ENCODE measurements around the gene COMMD8.

COMMD8 gene

DNA sequence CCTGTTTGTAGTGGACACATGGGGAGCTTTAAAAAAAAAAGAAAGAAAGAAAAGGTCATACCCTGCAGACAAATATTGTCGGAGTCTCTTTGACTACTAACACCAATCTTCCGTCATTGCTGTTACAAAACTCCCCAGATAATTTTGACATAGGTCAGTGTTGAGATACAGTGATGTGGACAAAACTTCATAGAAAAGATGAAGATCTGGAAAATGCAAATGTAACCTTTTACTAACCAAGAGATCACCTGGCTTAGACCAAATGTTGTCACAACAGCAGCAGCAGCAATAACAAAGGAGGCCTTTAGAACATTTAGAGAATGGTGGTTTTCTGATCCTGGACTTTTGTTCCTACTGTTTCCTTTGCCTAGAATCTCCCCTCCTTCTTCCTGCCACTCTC, 8.1 kb upstream of the COMMD8 start:
- no peaks in the 10 kb centered on the region for H3K36me3 ChIP-seq (ENCODE audit: control insufficient read depth in 1 of 2, insufficient read depth in 2 of 2, low read length in 2 of 2)
- no peaks in the 10 kb centered on the region for H3K9me3 ChIP-seq (ENCODE audit: control insufficient read depth in 1 of 2, low read length in 2 of 2)
- H3K27ac ChIP-seq (ENCODE audit: low read length) = no peak overlapping the region
- H3K27me3 ChIP-seq (ENCODE audit: low read depth, low read length) = no peaks in the 10 kb centered on the region
- H3K4me3 ChIP-seq (ENCODE audit: low read depth in 1 of 2, low read length in 2 of 2) = no peak overlapping the region
- no peaks in the 10 kb centered on the region for H3K4me1 ChIP-seq (ENCODE audit: control insufficient read depth in 1 of 2, insufficient read depth in 2 of 2, low read length in 2 of 2)

DNA sequence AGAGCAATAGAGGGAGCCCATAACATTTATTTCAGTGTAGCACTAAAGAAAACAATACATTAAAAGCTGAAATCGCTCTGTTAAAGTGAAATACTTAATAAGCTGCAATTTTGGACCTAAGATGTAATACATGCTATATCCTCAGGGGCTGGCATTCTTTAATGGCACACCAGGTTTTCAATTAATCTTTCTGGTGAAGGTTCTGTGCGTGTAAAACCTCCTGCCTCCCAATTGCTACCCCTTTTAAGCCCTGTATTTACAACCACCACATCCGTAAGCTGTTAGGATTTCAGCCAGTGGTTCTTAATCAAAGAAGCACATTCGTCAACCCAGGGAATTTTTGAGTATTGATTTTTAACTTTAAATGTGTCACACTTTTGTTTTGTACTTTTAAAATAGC, 7.6 kb upstream of the COMMD8 start:
- Histone ChIP-seq H3K36me3 (ENCODE audit: control insufficient read depth in 1 of 2, insufficient read depth in 2 of 2, low read length in 2 of 2) (no peaks in the 10 kb centered on the region), H3K4me1 (ENCODE audit: control insufficient read depth in 1 of 2, insufficient read depth in 2 of 2, low read length in 2 of 2) (no peaks in the 10 kb centered on the region), H3K9me3 (ENCODE audit: control insufficient read depth in 1 of 2, low read length in 2 of 2) (no peaks in the 10 kb centered on the region), H3K27ac (ENCODE audit: low read length) (no peak overlapping the region), H3K27me3 (ENCODE audit: low read depth, low read length) (no peaks in the 10 kb centered on the region), H3K4me3 (ENCODE audit: low read depth in 1 of 2, low read length in 2 of 2) (no peak overlapping the region)

DNA sequence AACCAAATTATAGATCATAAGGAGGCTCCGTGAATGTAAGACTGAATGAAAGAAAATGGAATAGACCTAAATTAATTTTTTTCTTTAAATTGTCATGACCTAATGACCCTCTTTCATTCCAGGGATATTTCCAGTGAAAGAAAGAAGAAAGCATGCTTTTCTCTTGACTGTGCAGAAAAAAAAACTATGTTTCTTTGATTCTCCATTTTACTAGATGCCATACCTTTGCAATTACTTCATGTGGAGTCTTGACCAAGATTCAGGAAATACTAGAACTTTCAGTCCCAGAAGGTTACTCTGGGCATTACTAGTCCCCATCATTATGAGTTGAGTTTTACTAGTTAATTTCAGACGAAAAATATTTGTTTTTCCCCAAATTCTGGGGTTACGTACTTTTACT, 6.4 kb upstream of the COMMD8 start:
- H3K36me3 ChIP-seq (ENCODE audit: control insufficient read depth in 1 of 2, insufficient read depth in 2 of 2, low read length in 2 of 2) = no peaks in the 10 kb centered on the region
- no peaks in the 10 kb centered on the region for H3K9me3 ChIP-seq (ENCODE audit: control insufficient read depth in 1 of 2, low read length in 2 of 2)
- H3K27me3 ChIP-seq (ENCODE audit: low read depth, low read length) = no peaks in the 10 kb centered on the region
- no peaks in the 10 kb centered on the region for H3K4me1 ChIP-seq (ENCODE audit: control insufficient read depth in 1 of 2, insufficient read depth in 2 of 2, low read length in 2 of 2)
- H3K27ac ChIP-seq (ENCODE audit: low read length) = no peak overlapping the region
- no peak overlapping the region for H3K4me3 ChIP-seq (ENCODE audit: low read depth in 1 of 2, low read length in 2 of 2)

DNA sequence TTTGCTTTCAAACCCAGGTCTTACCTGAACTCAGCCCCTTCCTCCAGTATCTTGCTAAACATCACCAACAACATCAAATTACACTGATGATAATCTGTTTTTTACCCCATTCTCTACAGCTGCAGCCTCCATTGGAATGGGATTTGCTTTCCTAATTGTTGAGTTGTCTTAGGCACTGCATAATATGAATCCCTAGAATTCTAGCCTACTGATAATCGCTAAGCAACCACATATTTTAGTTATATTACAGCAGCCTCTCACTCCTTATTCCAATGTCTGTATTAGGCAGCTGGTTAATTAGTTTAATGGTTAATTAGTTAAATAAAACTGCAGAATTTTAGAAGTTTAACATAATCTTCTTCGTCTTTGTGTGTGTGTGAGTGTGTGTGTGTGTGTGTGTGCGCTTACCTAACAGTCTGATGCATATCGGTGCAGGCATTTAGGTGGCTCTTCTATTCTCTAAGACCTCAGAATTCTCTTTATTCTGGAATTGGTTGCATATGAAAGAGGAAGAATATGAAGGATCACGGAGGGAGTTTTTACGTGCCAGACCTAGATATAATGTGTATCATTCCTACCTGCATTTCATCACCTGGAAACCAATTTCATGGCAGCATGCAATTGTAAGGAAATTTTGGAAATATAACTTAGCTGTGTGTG, 5.3 kb upstream of the COMMD8 start:
- Histone ChIP-seq H3K36me3 (ENCODE audit: control insufficient read depth in 1 of 2, insufficient read depth in 2 of 2, low read length in 2 of 2) (no peaks in the 10 kb centered on the region), H3K27ac (ENCODE audit: low read length) (no peak overlapping the region), H3K4me1 (ENCODE audit: control insufficient read depth in 1 of 2, insufficient read depth in 2 of 2, low read length in 2 of 2) (peaks cover 0 to 3% of the 10 kb centered on the region in 2 donors), H3K4me3 (ENCODE audit: low read depth in 1 of 2, low read length in 2 of 2) (no peak overlapping the region), H3K27me3 (ENCODE audit: low read depth, low read length) (no peaks in the 10 kb centered on the region), H3K9me3 (ENCODE audit: control insufficient read depth in 1 of 2, low read length in 2 of 2) (no peaks in the 10 kb centered on the region)

DNA sequence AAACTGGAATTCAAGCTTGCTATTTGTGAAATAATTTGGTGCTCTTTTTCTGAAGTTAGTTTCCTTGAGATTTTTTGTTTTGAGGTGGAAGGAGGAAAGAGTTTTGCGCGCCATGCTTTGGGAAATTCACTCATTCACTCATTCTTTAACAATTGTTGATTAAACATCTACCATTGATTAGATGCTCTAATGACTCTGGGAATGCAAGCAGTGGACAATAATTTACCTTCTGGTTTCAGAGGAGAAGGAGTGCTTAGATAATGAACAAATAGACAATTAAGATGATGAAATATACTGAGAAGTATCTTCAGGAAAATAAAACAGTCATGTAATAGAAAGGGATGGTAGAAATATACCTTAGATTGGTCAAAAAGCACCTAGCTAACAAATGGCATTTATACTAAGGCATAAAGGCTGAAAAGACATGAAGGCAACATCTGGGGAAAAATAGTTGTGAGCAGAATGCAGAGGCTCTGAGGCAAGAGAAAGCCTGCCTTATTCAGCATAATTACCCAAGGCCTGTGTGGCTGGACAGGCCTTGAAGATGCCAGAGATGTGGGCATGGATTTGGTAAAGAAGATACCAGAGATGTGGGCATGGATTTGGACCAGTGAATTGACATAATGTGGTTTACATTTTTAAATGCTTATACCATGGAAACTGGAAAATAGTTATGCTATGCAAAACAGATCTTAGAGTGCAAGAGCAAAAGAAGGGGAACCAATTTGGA, 2.7 kb upstream of the COMMD8 start:
- Histone ChIP-seq H3K27ac (ENCODE audit: low read length) (no peak overlapping the region), H3K4me3 (ENCODE audit: low read depth in 1 of 2, low read length in 2 of 2) (no peak overlapping the region), H3K4me1 (ENCODE audit: control insufficient read depth in 1 of 2, insufficient read depth in 2 of 2, low read length in 2 of 2) (peaks cover 6 to 11% of the 10 kb centered on the region in 2 donors), H3K36me3 (ENCODE audit: control insufficient read depth in 1 of 2, insufficient read depth in 2 of 2, low read length in 2 of 2) (no peaks in the 10 kb centered on the region), H3K27me3 (ENCODE audit: low read depth, low read length) (no peaks in the 10 kb centered on the region), H3K9me3 (ENCODE audit: control insufficient read depth in 1 of 2, low read length in 2 of 2) (no peaks in the 10 kb centered on the region)

DNA sequence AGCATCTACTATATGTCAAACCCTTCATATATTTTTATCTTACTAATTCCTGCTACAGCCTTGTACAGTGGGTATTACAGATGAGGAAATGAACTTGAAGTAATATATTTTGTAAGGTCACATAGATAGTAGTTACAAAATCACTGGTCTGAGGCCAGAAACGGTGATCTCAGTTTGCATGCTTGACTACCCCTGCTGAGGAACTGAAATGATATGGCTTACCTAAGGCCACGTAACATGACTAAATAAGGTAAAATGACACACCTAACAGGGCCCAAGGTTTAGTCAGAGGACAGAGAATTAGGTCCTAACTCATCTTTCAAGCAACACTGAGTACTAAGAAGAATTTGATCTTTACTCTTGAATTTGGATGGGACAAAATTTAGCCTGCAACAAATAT, 1.5 kb upstream of the COMMD8 start:
- Histone ChIP-seq H3K27ac (ENCODE audit: low read length) (no peak overlapping the region), H3K36me3 (ENCODE audit: control insufficient read depth in 1 of 2, insufficient read depth in 2 of 2, low read length in 2 of 2) (no peaks in the 10 kb centered on the region), H3K9me3 (ENCODE audit: control insufficient read depth in 1 of 2, low read length in 2 of 2) (no peaks in the 10 kb centered on the region), H3K27me3 (ENCODE audit: low read depth, low read length) (no peaks in the 10 kb centered on the region), H3K4me1 (ENCODE audit: control insufficient read depth in 1 of 2, insufficient read depth in 2 of 2, low read length in 2 of 2) (peaks cover 6 to 11% of the 10 kb centered on the region in 2 donors), H3K4me3 (ENCODE audit: low read depth in 1 of 2, low read length in 2 of 2) (no peak overlapping the region)

DNA sequence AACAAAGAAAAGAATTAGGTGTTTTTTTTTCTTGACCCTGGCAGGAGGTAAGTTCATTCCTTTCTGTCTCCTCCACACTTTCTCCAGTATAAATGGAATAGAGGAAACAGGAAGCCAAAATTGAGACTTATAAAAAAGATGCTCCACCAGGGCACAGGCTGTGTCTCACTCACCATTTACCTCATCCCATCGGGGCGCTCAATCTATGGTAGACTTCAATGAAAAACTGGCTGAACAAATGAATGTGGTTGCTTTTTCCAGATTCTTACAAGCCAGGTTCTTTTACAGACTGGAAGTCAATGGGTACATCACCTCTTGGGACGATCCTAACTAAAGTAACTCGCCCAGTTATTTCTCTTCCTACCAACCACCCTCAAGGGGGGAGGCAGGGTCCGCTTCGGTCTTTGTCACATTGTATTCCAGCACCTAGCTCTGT, 685 bp downstream of the COMMD8 start:
- Histone ChIP-seq H3K27me3 (ENCODE audit: low read depth, low read length) (no peaks in the 10 kb centered on the region), H3K36me3 (ENCODE audit: control insufficient read depth in 1 of 2, insufficient read depth in 2 of 2, low read length in 2 of 2) (peaks cover 0 to 8% of the 10 kb centered on the region in 2 donors), H3K9me3 (ENCODE audit: control insufficient read depth in 1 of 2, low read length in 2 of 2) (no peaks in the 10 kb centered on the region), H3K27ac (ENCODE audit: low read length) (peak overlapping the region; percentile 79), H3K4me3 (ENCODE audit: low read depth in 1 of 2, low read length in 2 of 2) (peak overlapping the region; percentile 90 to 93), H3K4me1 (ENCODE audit: control insufficient read depth in 1 of 2, insufficient read depth in 2 of 2, low read length in 2 of 2) (peaks cover 6 to 11% of the 10 kb centered on the region in 2 donors)

DNA sequence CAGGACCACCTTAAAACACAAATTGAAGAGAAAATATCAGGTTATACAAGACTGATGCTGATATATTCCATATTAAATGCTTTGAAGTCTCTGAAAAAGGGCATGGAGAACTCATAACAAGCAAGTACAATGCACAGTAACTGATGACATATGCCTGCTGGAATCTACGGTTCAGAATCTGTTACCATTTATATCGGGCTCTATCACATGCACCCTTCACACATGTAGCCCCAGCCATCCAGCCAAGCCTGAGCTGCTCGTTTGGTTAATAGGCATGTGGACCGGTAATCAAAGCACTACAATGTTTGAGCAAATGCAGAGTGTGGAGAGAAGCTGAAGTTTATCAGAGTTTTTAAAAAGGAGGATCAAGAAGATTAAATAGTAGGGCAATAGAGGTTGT, 11.8 kb downstream of the COMMD8 start:
- H3K27ac ChIP-seq (ENCODE audit: low read length) = no peak overlapping the region
- peaks cover 9 to 21% of the 10 kb centered on the region in 2 donors for H3K36me3 ChIP-seq (ENCODE audit: control insufficient read depth in 1 of 2, insufficient read depth in 2 of 2, low read length in 2 of 2)
- no peaks in the 10 kb centered on the region for H3K27me3 ChIP-seq (ENCODE audit: low read depth, low read length)
- no peaks in the 10 kb centered on the region for H3K4me1 ChIP-seq (ENCODE audit: control insufficient read depth in 1 of 2, insufficient read depth in 2 of 2, low read length in 2 of 2)
- H3K9me3 ChIP-seq (ENCODE audit: control insufficient read depth in 1 of 2, low read length in 2 of 2) = no peaks in the 10 kb centered on the region
- no peak overlapping the region for H3K4me3 ChIP-seq (ENCODE audit: low read depth in 1 of 2, low read length in 2 of 2)

DNA sequence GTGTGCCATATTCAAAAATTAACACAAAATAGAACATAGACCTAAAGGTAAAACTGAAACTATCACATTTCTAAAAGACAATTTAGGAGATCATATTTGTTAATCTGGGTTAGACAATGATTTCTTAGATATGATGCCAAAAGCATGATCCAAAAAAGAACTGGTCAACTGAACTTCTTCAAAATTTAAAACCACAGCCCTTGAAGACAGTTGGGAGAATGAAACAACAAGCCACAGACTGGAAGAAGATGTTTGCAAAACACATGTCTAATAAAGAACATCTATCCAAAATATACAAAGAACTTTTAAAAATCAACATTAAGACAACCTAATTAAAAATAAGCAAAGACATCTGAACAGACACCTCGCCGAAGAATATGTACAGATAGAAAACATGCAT, 19.5 kb downstream of the COMMD8 start:
- Histone ChIP-seq H3K9me3 (ENCODE audit: control insufficient read depth in 1 of 2, low read length in 2 of 2) (no peaks in the 10 kb centered on the region), H3K27ac (ENCODE audit: low read length) (no peak overlapping the region), H3K27me3 (ENCODE audit: low read depth, low read length) (no peaks in the 10 kb centered on the region), H3K36me3 (ENCODE audit: control insufficient read depth in 1 of 2, insufficient read depth in 2 of 2, low read length in 2 of 2) (no peaks in the 10 kb centered on the region), H3K4me1 (ENCODE audit: control insufficient read depth in 1 of 2, insufficient read depth in 2 of 2, low read length in 2 of 2) (no peaks in the 10 kb centered on the region), H3K4me3 (ENCODE audit: low read depth in 1 of 2, low read length in 2 of 2) (no peak overlapping the region)

DNA sequence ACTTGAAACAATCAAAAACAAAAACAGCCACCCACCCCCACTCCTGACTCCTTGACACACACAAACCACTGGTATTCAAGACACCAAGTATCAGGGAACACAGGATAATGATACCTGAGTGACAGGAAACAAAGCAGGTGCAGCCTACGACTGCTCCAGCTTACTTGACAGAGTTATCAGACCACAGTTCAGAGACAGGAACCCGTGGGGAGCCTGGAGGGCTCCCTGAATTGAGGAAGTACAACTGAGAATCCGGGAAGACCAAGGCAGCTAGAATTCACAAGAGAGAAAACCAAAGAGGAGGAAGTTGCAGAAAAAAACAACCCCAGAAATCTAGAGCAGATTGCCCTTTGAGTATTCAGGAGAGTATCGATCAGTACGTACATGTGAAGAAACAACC, 20.5 kb downstream of the COMMD8 start:
- Histone ChIP-seq H3K27ac (ENCODE audit: low read length) (no peak overlapping the region), H3K36me3 (ENCODE audit: control insufficient read depth in 1 of 2, insufficient read depth in 2 of 2, low read length in 2 of 2) (no peaks in the 10 kb centered on the region), H3K4me3 (ENCODE audit: low read depth in 1 of 2, low read length in 2 of 2) (no peak overlapping the region), H3K9me3 (ENCODE audit: control insufficient read depth in 1 of 2, low read length in 2 of 2) (no peaks in the 10 kb centered on the region), H3K4me1 (ENCODE audit: control insufficient read depth in 1 of 2, insufficient read depth in 2 of 2, low read length in 2 of 2) (no peaks in the 10 kb centered on the region), H3K27me3 (ENCODE audit: low read depth, low read length) (no peaks in the 10 kb centered on the region)

DNA sequence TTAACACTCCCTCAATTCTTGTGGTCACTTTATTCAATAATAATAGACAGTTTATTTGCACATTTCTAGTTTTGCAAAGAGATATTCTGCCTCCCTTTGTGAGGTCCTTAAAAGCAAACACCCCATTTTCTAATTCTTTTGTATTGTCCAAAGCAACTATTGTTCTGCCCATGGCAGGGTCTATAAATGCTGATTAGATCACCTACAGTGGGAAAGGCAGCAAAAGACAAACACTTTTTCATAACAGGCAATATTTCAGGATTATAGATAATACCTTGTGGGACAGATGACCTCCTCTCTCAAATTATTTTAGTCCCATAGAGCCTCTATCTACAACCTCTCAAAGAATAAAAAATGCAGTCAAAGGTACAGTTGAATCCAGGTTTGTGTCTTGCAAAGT, 28.6 kb downstream of the COMMD8 start:
- no peak overlapping the region for H3K4me3 ChIP-seq (ENCODE audit: low read depth in 1 of 2, low read length in 2 of 2)
- no peaks in the 10 kb centered on the region for H3K27me3 ChIP-seq (ENCODE audit: low read depth, low read length)
- no peaks in the 10 kb centered on the region for H3K4me1 ChIP-seq (ENCODE audit: control insufficient read depth in 1 of 2, insufficient read depth in 2 of 2, low read length in 2 of 2)
- H3K9me3 ChIP-seq (ENCODE audit: control insufficient read depth in 1 of 2, low read length in 2 of 2) = no peaks in the 10 kb centered on the region
- no peak overlapping the region for H3K27ac ChIP-seq (ENCODE audit: low read length)
- no peaks in the 10 kb centered on the region for H3K36me3 ChIP-seq (ENCODE audit: control insufficient read depth in 1 of 2, insufficient read depth in 2 of 2, low read length in 2 of 2)

DNA sequence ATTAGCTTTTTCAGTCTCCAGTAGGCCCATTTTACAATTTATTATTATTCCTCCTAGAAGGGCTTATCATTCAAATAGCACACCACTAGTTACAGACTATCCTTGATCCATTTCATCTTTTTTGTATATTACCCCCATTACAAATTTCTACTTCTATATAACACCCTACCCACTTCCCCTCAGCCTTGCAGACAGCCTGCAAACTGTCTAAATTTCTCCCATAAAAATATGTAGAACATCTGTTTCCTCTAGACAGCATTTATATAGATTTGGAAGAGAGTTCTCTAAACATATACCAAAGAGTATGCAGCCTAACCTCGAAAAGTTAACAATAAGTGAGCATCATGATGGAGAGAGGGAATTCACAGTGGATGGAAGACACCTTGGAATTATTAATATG, 30.8 kb downstream of the COMMD8 start:
- Histone ChIP-seq H3K36me3 (ENCODE audit: control insufficient read depth in 1 of 2, insufficient read depth in 2 of 2, low read length in 2 of 2) (no peaks in the 10 kb centered on the region), H3K4me3 (ENCODE audit: low read depth in 1 of 2, low read length in 2 of 2) (no peak overlapping the region), H3K27ac (ENCODE audit: low read length) (no peak overlapping the region), H3K4me1 (ENCODE audit: control insufficient read depth in 1 of 2, insufficient read depth in 2 of 2, low read length in 2 of 2) (no peaks in the 10 kb centered on the region), H3K9me3 (ENCODE audit: control insufficient read depth in 1 of 2, low read length in 2 of 2) (no peaks in the 10 kb centered on the region), H3K27me3 (ENCODE audit: low read depth, low read length) (no peaks in the 10 kb centered on the region)
